Measurements from ENCODE around the gene RPAP2. TPM values are rescaled to one million over a fixed set of nuclear protein-coding genes. Genes with fewer than 3 reads are reported as not detected.

The RPAP2 gene
- total RNA-seq, 1 experiment from 2014 or later, result 28.1 TPM

DNA sequence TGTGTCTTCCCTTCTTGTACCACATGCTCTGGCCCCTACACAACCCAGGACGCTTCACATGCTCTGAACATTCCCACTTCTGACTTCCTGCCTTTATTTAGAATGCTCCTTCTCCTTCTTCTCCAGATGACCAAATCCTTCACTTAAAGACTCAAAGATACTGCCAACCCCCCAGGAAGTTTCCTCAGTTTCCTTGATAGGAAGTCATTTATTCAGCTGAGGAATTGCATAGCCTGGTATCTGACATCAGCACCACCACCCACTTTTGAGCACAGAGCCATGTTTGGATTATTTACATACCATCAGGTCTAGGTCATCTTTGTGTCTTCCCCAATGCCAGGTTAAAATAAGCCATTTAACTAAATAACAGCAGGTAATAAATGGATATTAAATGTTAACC, 145.5 kb downstream of the RPAP2 start:
- no peaks in the 10 kb centered on the region for H3K36me3 ChIP-seq (ENCODE audit: control insufficient read depth in 1 of 2, insufficient read depth in 2 of 2, low read length in 2 of 2)
- POLR2A ChIA-PET, result no interaction called here
- H3K27me3 ChIP-seq (ENCODE audit: insufficient read depth, low read length), result no peaks in the 10 kb centered on the region
- no peak overlapping the region for H3K4me2 ChIP-seq (ENCODE audit: low read length)
- BruUV-seq (replicated peaks), result no TSS peak
- TF ChIP-seq CBX3 (IDR thresholded peaks at IDR 0.05; ENCODE audit: low read depth) (no peak), ATF3 (IDR thresholded peaks at IDR 0.05) (no peak), ZNF274 (IDR thresholded peaks at IDR 0.05; ENCODE audit: low read depth, low read length) (no peak), YY1 (IDR thresholded peaks at IDR 0.05; ENCODE audit: extremely low read depth, insufficient replicate concordance, low read depth, low read length) (no peak), POLR2AphosphoS5 (IDR thresholded peaks at IDR 0.05; ENCODE audit: low read depth, low read length) (no peak), CEBPB (IDR thresholded peaks at IDR 0.05; ENCODE audit: low read depth) (no peak), FOSL1 (IDR thresholded peaks at IDR 0.05; ENCODE audit: low read depth) (no peak), ELF1 (IDR thresholded peaks at IDR 0.05; ENCODE audit: borderline replicate concordance, low read depth) (no peak), MAX (IDR thresholded peaks at IDR 0.05) (no peak), ZBTB33 (IDR thresholded peaks at IDR 0.05; ENCODE audit: extremely low read depth, insufficient replicate concordance, low read length) (no peak), EZH2 (IDR thresholded peaks at IDR 0.05) (no peak), EGR1 (IDR thresholded peaks at IDR 0.05; ENCODE audit: low read depth) (no peak), JUND (IDR thresholded peaks at IDR 0.05) (no peak)
- TF ChIP-seq, protein P1, sequence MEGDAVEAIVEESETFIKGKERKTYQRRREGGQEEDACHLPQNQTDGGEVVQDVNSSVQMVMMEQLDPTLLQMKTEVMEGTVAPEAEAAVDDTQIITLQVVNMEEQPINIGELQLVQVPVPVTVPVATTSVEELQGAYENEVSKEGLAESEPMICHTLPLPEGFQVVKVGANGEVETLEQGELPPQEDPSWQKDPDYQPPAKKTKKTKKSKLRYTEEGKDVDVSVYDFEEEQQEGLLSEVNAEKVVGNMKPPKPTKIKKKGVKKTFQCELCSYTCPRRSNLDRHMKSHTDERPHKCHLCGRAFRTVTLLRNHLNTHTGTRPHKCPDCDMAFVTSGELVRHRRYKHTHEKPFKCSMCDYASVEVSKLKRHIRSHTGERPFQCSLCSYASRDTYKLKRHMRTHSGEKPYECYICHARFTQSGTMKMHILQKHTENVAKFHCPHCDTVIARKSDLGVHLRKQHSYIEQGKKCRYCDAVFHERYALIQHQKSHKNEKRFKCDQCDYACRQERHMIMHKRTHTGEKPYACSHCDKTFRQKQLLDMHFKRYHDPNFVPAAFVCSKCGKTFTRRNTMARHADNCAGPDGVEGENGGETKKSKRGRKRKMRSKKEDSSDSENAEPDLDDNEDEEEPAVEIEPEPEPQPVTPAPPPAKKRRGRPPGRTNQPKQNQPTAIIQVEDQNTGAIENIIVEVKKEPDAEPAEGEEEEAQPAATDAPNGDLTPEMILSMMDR (IDR thresholded peaks at IDR 0.05 in 2 of 3, conservative IDR thresholded peaks at IDR 0.05 in 1 of 3; ENCODE audit: borderline replicate concordance in 1 of 3, insufficient read depth in 1 of 3, low read depth in 2 of 3, low read length in 2 of 3), result no peak
- H3K9me2 ChIP-seq (ENCODE audit: insufficient read depth), result no peaks in the 10 kb centered on the region
- CTCF ChIA-PET, result no interaction called here
- intact Hi-C loops (cut with micrococcal nuclease), result no loop called here
- H2AFZ ChIP-seq (ENCODE audit: low read depth, low read length, poor library complexity, severe bottlenecking), result no peak overlapping the region
- H3K4me3 ChIP-seq (replicated peaks in 1 of 2; ENCODE audit: low read depth in 1 of 2, low read length in 2 of 2), result no peak overlapping the region
- RAD21 ChIA-PET (ENCODE audit: low non-redundant PET in 1 of 2, low total read pairs in 2 of 2, uncharacterized antibody in 2 of 2, unreplicated experiment in 2 of 2), result no interaction called here
- H3K27ac ChIP-seq (ENCODE audit: low read depth, low read length), result no peak overlapping the region
- no peak for DNase-seq (ENCODE audit: low read depth, low spot score)
- no peaks in the 10 kb centered on the region for H3K79me2 ChIP-seq (ENCODE audit: insufficient read depth, low read length)
- no peaks in the 10 kb centered on the region for H4K20me1 ChIP-seq (ENCODE audit: insufficient read depth)
- ATAC-seq, result no peak
- H3K9ac ChIP-seq (ENCODE audit: low read length), result no peak overlapping the region
- H3K4me1 ChIP-seq (ENCODE audit: control insufficient read depth in 1 of 2, insufficient read depth in 2 of 2, low read length in 2 of 2), result peaks cover 0 to 8% of the 10 kb centered on the region in 2 experiments; a peak in 1 of 4 replicates
- H3K9me3 ChIP-seq (ENCODE audit: control insufficient read depth in 1 of 2, insufficient read depth in 1 of 2, low read depth in 1 of 2, low read length in 2 of 2), result no peaks in the 10 kb centered on the region
